HEK293 (cell line): ENCODE data around the gene GNG12.

Experiments used
- CTCF ChIA-PET: fragments of 350-600 bp; formaldehyde crosslinking; extraction: SDS; loops from one replicate; lab custom pipeline; 2021; ENCODE audit warnings: antibody characterized with exemption; lab: Yijun Ruan, JAX
- POLR2A ChIA-PET: fragments of 300-600 bp; formaldehyde crosslinking; extraction: SDS; loops from one replicate; lab custom pipeline; 2020; ENCODE audit warnings: antibody characterized with exemption, inconsistent platforms; lab: Yijun Ruan, JAX
- H3K27ac ChIP-seq: fragments of 200-500 bp; sonication (Bioruptor generic); 2 replicates; pipeline ENCODE4 v1.5.1; 2014; ENCODE audit warnings: low read depth, low read length, control low read depth, inconsistent platforms; ENCODE audit errors: extremely low read depth
- H3K36me3 ChIP-seq, 2 experiments: fragments of 200-500 bp in 1 of 2; sonication (Bioruptor generic) in 1 of 2; 1 replicate in 1 of 2; 2 replicates in 1 of 2; pipeline ENCODE4 v1.5.1; 2014 to 2017; ENCODE audit warnings: inconsistent platforms in 2 of 2, low read length in 2 of 2; ENCODE audit not compliant: control insufficient read depth in 2 of 2, insufficient read depth in 1 of 2
- H3K4me1 ChIP-seq: fragments of 200-500 bp; sonication (Bioruptor generic); 2 replicates; pipeline ENCODE4 v1.5.1; 2014; ENCODE audit warnings: mild to moderate bottlenecking, low read length, inconsistent platforms; ENCODE audit not compliant: control insufficient read depth, insufficient read depth
- H3K4me3 ChIP-seq: 2 replicates; pipeline ENCODE4 v1.5.1; 2011; ENCODE audit warnings: low read depth, mild to moderate bottlenecking, control low read depth, low read length, moderate library complexity
- H3K9me3 ChIP-seq: fragments of 200-500 bp; sonication (Bioruptor generic); 2 replicates; pipeline ENCODE4 v1.5.1; 2014; ENCODE audit warnings: low read depth, low read length, inconsistent platforms; ENCODE audit not compliant: control insufficient read depth, insufficient read depth
- AEBP2 ChIP-seq: fragments of 450-650 bp; formaldehyde crosslinking; IDR thresholded peaks from 2 replicates; pipeline ENCODE4 v1.5.1; 2016; ENCODE audit warnings: missing biosample characterization, missing genetic modification characterization, borderline replicate concordance
- GLIS2 ChIP-seq: fragments of 450-650 bp; formaldehyde crosslinking; IDR thresholded peaks from 2 replicates; pipeline ENCODE4 v1.5.1; 2016; ENCODE audit warnings: missing biosample characterization, missing genetic modification characterization
- KLF17 ChIP-seq: fragments of 450-650 bp; formaldehyde crosslinking; IDR thresholded peaks from 2 replicates; pipeline ENCODE4 v1.5.1; 2016; ENCODE audit warnings: missing biosample characterization, missing genetic modification characterization
- KLF9 ChIP-seq: fragments of 450-650 bp; formaldehyde crosslinking; IDR thresholded peaks from 2 replicates; pipeline ENCODE4 v1.5.1; 2016; ENCODE audit warnings: missing biosample characterization, missing genetic modification characterization, low read depth
- PRDM1 ChIP-seq: fragments of 450-650 bp; formaldehyde crosslinking; IDR thresholded peaks from 2 replicates; pipeline ENCODE4; 2016; ENCODE audit warnings: missing biosample characterization, missing genetic modification characterization
- RBAK ChIP-seq: fragments of 450-650 bp; formaldehyde crosslinking; IDR thresholded peaks from 2 replicates; pipeline ENCODE4 v1.5.1; 2016; ENCODE audit warnings: missing biosample characterization, missing genetic modification characterization
- SP7 ChIP-seq: fragments of 450-650 bp; formaldehyde crosslinking; IDR thresholded peaks from 2 replicates; pipeline ENCODE4 v1.5.1; 2016; ENCODE audit warnings: missing biosample characterization, missing genetic modification characterization
- YY1 ChIP-seq: fragments of 450-650 bp; formaldehyde crosslinking; IDR thresholded peaks from 2 replicates; pipeline ENCODE4 v1.5.1; 2018; ENCODE audit warnings: missing biosample characterization, missing genetic modification characterization
- ZBTB49 ChIP-seq: fragments of 450-650 bp; formaldehyde crosslinking; IDR thresholded peaks from 2 replicates; pipeline ENCODE4 v1.5.1; 2016; ENCODE audit warnings: missing biosample characterization, missing genetic modification characterization, low read depth
- ZEB2 ChIP-seq: fragments of 450-650 bp; formaldehyde crosslinking; IDR thresholded peaks from 2 replicates; pipeline ENCODE4 v1.5.1; 2016; ENCODE audit warnings: missing biosample characterization, missing genetic modification characterization
- ZNF214 ChIP-seq: fragments of 450-650 bp; formaldehyde crosslinking; IDR thresholded peaks from 2 replicates; pipeline ENCODE4 v1.5.1; 2017; ENCODE audit warnings: missing biosample characterization, mild to moderate bottlenecking, missing genetic modification characterization, borderline replicate concordance
- ZNF23 ChIP-seq: fragments of 450-650 bp; formaldehyde crosslinking; IDR thresholded peaks from 2 replicates; pipeline ENCODE4 v1.5.1; 2016; ENCODE audit warnings: missing biosample characterization, missing genetic modification characterization, borderline replicate concordance
- ZNF366 ChIP-seq: fragments of 450-650 bp; formaldehyde crosslinking; conservative IDR thresholded peaks from 2 replicates; pipeline ENCODE4 v1.5.1; 2016; ENCODE audit warnings: missing biosample characterization, missing genetic modification characterization
- ZNF391 ChIP-seq: fragments of 450-650 bp; formaldehyde crosslinking; IDR thresholded peaks from 2 replicates; pipeline ENCODE4 v1.5.1; 2016; ENCODE audit warnings: low read depth, missing biosample characterization, missing genetic modification characterization, borderline replicate concordance
- ZNF501 ChIP-seq: fragments of 450-650 bp; formaldehyde crosslinking; IDR thresholded peaks from 2 replicates; pipeline ENCODE4 v1.5.1; 2016; ENCODE audit warnings: missing biosample characterization, missing genetic modification characterization
- ZNF561 ChIP-seq: fragments of 450-650 bp; IDR thresholded peaks from 2 replicates; pipeline ENCODE4 v1.5.1; 2018; ENCODE audit warnings: missing biosample characterization, missing genetic modification characterization, borderline replicate concordance
- ZNF580 ChIP-seq: fragments of 450-650 bp; formaldehyde crosslinking; IDR thresholded peaks from 2 replicates; pipeline ENCODE4 v1.5.1; 2016; ENCODE audit warnings: missing biosample characterization, missing genetic modification characterization
- ZNF621 ChIP-seq: fragments of 450-650 bp; formaldehyde crosslinking; IDR thresholded peaks from 2 replicates; pipeline ENCODE4 v1.5.1; 2017; ENCODE audit warnings: missing biosample characterization, missing genetic modification characterization
- ZNF704 ChIP-seq: fragments of 450-650 bp; formaldehyde crosslinking; IDR thresholded peaks from 2 replicates; pipeline ENCODE4 v1.5.1; 2016; ENCODE audit warnings: missing biosample characterization, missing genetic modification characterization
- ZNF768 ChIP-seq: fragments of 450-650 bp; formaldehyde crosslinking; IDR thresholded peaks from 2 replicates; pipeline ENCODE4 v1.5.1; 2018; ENCODE audit warnings: missing biosample characterization, mild to moderate bottlenecking, missing genetic modification characterization
- ZNF830 ChIP-seq: fragments of 450-650 bp; IDR thresholded peaks from 2 replicates; pipeline ENCODE4 v1.5.0; 2018; ENCODE audit warnings: missing biosample characterization, missing genetic modification characterization, low read depth, mild to moderate bottlenecking, moderate library complexity

Gene GNG12

GRCh38 chr1:67803380-67804279 lies 29.6 kb downstream of the GNG12 start (continued):
- no peak for TF ChIP-seq AEBP2 (tag by site-specific recombination)
- TF ChIP-seq PRDM1 (tag by site-specific recombination) = no peak
- no peak for TF ChIP-seq ZNF830 (tag by site-specific recombination)
- TF ChIP-seq ZEB2 (tag by site-specific recombination) = 0 out of 2 replicates have a peak, but pooled peaks have one; percentile 24
- TF ChIP-seq ZNF23 (tag by site-specific recombination) = no peak

- no peaks in the 10 kb centered on the region for H3K36me3 ChIP-seq
- H3K4me1 ChIP-seq = 0 out of 2 replicates have a peak, but pooled peaks cover 5% of the 10 kb centered on the region
- ChIA-PET POLR2A (no interaction called here), CTCF (no interaction called here)
- H3K9me3 ChIP-seq = no peaks in the 10 kb centered on the region
- no peak overlapping the region for H3K27ac ChIP-seq
- no peak overlapping the region for H3K4me3 ChIP-seq
- TF ChIP-seq KLF9 (tag by site-specific recombination) (no peak), ZNF704 (tag by site-specific recombination) (no peak)
- TF ChIP-seq, all 188 proteins: peak for 0
Observed at GRCh38 chr1:67802565-67802964, 30.7 kb downstream of the GNG12 start.

- ChIA-PET CTCF (no interaction called here), POLR2A (no interaction called here)
- H3K4me1 ChIP-seq = 0 out of 2 replicates have a peak, but pooled peaks cover 5% of the 10 kb centered on the region
- no peaks in the 10 kb centered on the region for H3K36me3 ChIP-seq
- no peak overlapping the region for H3K27ac ChIP-seq
- no peak overlapping the region for H3K4me3 ChIP-seq
- no peak for TF ChIP-seq ZBTB49
- TF ChIP-seq ZNF366 = 0 out of 2 replicates have a peak, but pooled peaks have one; percentile 12
- H3K9me3 ChIP-seq = no peaks in the 10 kb centered on the region
Observed at GRCh38 chr1:67801903-67802302, 31.4 kb downstream of the GNG12 start.

- CTCF ChIA-PET = interaction anchor here (0.6 to 1.3 kb wide), 3 partner anchors 19 to 34 kb away, joined by 3 to 5 read pairs (median 4); no protein-coding TSS in a partner anchor
- POLR2A ChIA-PET = no interaction called here
- H3K27ac ChIP-seq = no peak overlapping the region
- H3K36me3 ChIP-seq = no peaks in the 10 kb centered on the region
- peaks cover 13% of the 10 kb centered on the region; the same call in 1 of the 2 replicates for H3K4me1 ChIP-seq
- H3K9me3 ChIP-seq = no peaks in the 10 kb centered on the region
- no peak overlapping the region for H3K4me3 ChIP-seq
- no peak for TF ChIP-seq ZNF501 (tag by site-specific recombination)
- TF ChIP-seq GLIS2 = no peak
- no peak for TF ChIP-seq RBAK (tag by site-specific recombination)
- no peak for TF ChIP-seq SP7 (tag by site-specific recombination)
- TF ChIP-seq ZNF214 (tag by site-specific recombination) = no peak
- no peak for TF ChIP-seq ZNF580 (tag by site-specific recombination)
- TF ChIP-seq ZNF561 = no peak
- TF ChIP-seq ZNF621 (tag by site-specific recombination) = no peak
- no peak for TF ChIP-seq YY1 (tag by site-specific recombination)
- no peak for TF ChIP-seq KLF17 (tag by site-specific recombination)
- TF ChIP-seq ZNF768 = no peak
- TF ChIP-seq ZNF391 (tag by site-specific recombination) = no peak
Observed at GRCh38 chr1:67795179-67795912, 37.9 kb downstream of the GNG12 start.
